Pancreas (tissue), 10 donors: ENCODE data around the gene EFTUD2. TPM values are rescaled to one million over a fixed set of nuclear protein-coding genes. Genes with fewer than 3 reads are reported as not detected.

ENCODE experiments used
- ATAC-seq, 4 donors: fragments of 200-7000 bp; cut with Tn5 transposase; one replicate each; pipeline versions ENCODE4 v1.8.0 to v1.9.1; 2020; ENCODE audit warnings: mild to moderate bottlenecking in 4 of 4, moderate library complexity in 4 of 4
- DNase-seq, 6 donors: peaks; one replicate each; pipeline ENCODE4 v3.0.0-alpha.2; 2020
- FAIRE-seq: peaks from 2 replicates; lab custom pipeline; 2012; peaks lifted over from hg19 to GRCh38; lab: Jason Lieb, UNC
- H3K27ac ChIP-seq, 4 donors: fragments of 200-600 bp; sonication (generic); 1 replicate in 3 of 4; 2 replicates in 1 of 4; pipeline versions ENCODE4 v1.5.0 to v1.8.0; 2020
- H3K27me3 ChIP-seq, 4 donors: fragments of 200-600 bp; one replicate each; pipeline ENCODE4 v1.8.0; 2021
- H3K36me3 ChIP-seq, 3 donors: fragments of 200-600 bp; sonication (generic) in 1 of 3; one replicate each; pipeline versions ENCODE4 v1.5.0 to v1.8.0; 2020 to 2021
- H3K4me1 ChIP-seq, 3 donors: fragments of 200-600 bp; one replicate each; pipeline ENCODE4 v1.8.0; 2021
- H3K4me3 ChIP-seq, 4 donors: fragments of 200-600 bp; sonication (generic) in 2 of 4; one replicate each; pipeline versions ENCODE4 v1.5.0 to v1.8.0; 2020 to 2021
- H3K9me3 ChIP-seq, 4 donors: fragments of 200-600 bp; one replicate each; pipeline ENCODE4 v1.8.0; 2021
- WGBS, 2 donors: extraction: QIAGEN DNeasy Blood & Tissue Kit; methylation state at CpG; one replicate each; pipeline ENCODE4 v1.1.7; 2013; 5-methylcytosine and 5-hydroxymethylcytosine counted together
- intact Hi-C, 3 donors: fragments of 100-400 bp; cut with DNase I; formaldehyde crosslinking; loops; one replicate each; pipeline versions ENCODE4 v1.11.1 to v1.14.2; 2022
- polyA plus RNA-seq, 2 donors: library from polyadenylated mRNA; stranded (reverse); fragments of 200-250 nt; gene quantifications; one replicate each; pipeline ENCODE4 v1.2.3, GENCODE V29; 2013
- total RNA-seq, 6 donors: library from RNA; stranded (reverse); fragmentation: NEBNext Ultra II Directional in 4 of 6; extraction: Animal tissue kit (Norgen Biotek cat#: 25700) in 4 of 6; gene quantifications; one replicate each; pipeline versions ENCODE4 v1.2.1 to v1.2.4, GENCODE V29; 2021 to 2023
- TF ChIP-seq, protein P1 (sequence below), 4 donors: fragments of 200-600 bp; sonication (generic) in 3 of 4; IDR thresholded peaks; one replicate each; pipeline versions ENCODE4 v1.5.0 to v1.8.0; 2021; ENCODE audit warnings: antibody characterized with exemption in 4 of 4
- donor health status: healthy with polysubstance abuse.
- donor health status: DM: no; HTN: no; CAD: no; lungs with moderate emphysema.
- donor health status: DM: no; HTN: no; CAD: no.
- donor health status: control.
- donor health status: control.
- donor health status: Bipolar disorder and iron deficiency.
- donor health status: DM: yes; HTN: yes; CAD: no.
- donor health status: DM: no; HTN: no; CAD: no.
- donor health status: DM: no; HTN: no; CAD: no.
- donor health status: DM: yes; HTN: yes; CAD: no.

The EFTUD2 gene
- total and polyA plus RNA-seq, 8 donors: 18.8 to 42.7 (median 33.5) TPM

DNA sequence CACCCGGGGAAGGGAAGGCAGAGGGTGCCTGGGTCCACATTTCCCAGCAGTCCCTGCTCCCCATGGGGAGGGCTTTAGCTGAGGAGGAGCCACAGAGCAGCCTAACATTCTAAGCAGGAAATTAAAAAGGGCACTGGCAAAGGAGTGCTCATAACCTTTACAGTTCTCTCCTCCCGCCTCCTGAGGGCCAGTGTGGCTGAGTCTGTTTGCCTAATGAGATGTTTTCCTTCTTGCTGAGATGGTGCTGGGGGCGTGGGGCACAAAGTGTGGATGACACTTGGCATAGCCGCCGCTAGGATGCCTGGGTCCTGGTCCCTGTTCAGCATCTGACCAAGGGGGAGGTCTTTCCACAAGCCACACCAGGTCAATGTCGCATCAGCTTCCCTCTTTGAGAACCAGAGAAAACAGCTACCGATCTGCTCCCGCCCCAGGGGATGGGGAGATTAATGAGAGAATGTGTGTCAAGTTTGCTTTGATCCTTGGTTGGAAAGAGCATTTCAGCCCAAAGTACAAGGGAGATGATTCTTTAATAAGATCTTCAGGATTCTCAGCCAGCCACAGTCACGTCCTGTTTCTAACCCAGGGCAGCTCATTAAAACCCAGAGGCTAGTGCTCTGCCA, 42.6 kb upstream of the EFTUD2 start:
- no peak overlapping the region for H3K4me3 ChIP-seq
- 73 to 81% methylated on average over 9 of the region's 9 CpGs for WGBS, 2 donors
- TF ChIP-seq, protein P1, sequence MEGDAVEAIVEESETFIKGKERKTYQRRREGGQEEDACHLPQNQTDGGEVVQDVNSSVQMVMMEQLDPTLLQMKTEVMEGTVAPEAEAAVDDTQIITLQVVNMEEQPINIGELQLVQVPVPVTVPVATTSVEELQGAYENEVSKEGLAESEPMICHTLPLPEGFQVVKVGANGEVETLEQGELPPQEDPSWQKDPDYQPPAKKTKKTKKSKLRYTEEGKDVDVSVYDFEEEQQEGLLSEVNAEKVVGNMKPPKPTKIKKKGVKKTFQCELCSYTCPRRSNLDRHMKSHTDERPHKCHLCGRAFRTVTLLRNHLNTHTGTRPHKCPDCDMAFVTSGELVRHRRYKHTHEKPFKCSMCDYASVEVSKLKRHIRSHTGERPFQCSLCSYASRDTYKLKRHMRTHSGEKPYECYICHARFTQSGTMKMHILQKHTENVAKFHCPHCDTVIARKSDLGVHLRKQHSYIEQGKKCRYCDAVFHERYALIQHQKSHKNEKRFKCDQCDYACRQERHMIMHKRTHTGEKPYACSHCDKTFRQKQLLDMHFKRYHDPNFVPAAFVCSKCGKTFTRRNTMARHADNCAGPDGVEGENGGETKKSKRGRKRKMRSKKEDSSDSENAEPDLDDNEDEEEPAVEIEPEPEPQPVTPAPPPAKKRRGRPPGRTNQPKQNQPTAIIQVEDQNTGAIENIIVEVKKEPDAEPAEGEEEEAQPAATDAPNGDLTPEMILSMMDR (IDR thresholded peaks at IDR 0.05): no peak
- intact Hi-C loops: no loop called here
- ATAC-seq (peak in 1 of 4 donors; percentile 20), DNase-seq (peak in 1 of 6 donors; percentile 39), FAIRE-seq (no peak)
- no peaks in the 10 kb centered on the region for H3K36me3 ChIP-seq
- no peaks in the 10 kb centered on the region for H3K4me1 ChIP-seq
- no peak overlapping the region for H3K27ac ChIP-seq
- no peaks in the 10 kb centered on the region for H3K9me3 ChIP-seq
- no peaks in the 10 kb centered on the region for H3K27me3 ChIP-seq

DNA sequence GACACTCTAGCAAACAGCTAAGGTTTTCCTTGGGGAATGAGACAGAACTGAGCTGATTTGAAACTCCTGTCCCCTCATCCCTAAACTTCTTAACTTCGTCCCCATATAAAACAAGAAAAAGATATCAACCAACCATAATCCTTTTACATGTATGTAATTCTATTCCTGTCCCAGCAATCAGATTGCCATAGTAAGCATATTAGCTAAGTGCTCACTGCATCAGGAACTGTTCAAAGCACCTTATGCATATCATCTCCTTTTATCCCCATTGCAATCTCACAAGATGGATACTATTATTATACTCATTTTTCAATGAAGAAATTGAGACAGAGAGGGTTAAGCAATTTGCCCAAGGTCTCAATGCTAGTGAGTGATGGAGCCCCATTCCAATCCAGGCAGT, 41.5 kb upstream of the EFTUD2 start:
- DNase-seq (no peak), ATAC-seq (no peak), FAIRE-seq (no peak)
- intact Hi-C loops: no loop called here
- Histone ChIP-seq H3K4me3 (no peak overlapping the region), H3K36me3 (no peaks in the 10 kb centered on the region), H3K27me3 (no peaks in the 10 kb centered on the region), H3K27ac (peak overlapping the region in 1 of 4 donors; percentile 12), H3K4me1 (no peaks in the 10 kb centered on the region), H3K9me3 (no peaks in the 10 kb centered on the region)
- TF ChIP-seq, protein P1 (IDR thresholded peaks at IDR 0.05): no peak
- WGBS, 2 donors: 37 to 60% methylated on average over 1 of the region's 1 CpG

- peak; percentile 18 to 93 (median 70) for ATAC-seq
These were observed 41.1 kb upstream of the EFTUD2 start for GRCh38 chr17:44940317-44940716.

GRCh38 chr17:44935116-44935515, 35.9 kb upstream of the EFTUD2 start:
- ATAC-seq: no peak
- intact Hi-C loops: no loop called here
- Histone ChIP-seq H3K27me3 (no peaks in the 10 kb centered on the region), H3K4me3 (no peak overlapping the region), H3K4me1 (no peaks in the 10 kb centered on the region), H3K27ac (no peak overlapping the region), H3K36me3 (no peaks in the 10 kb centered on the region), H3K9me3 (no peaks in the 10 kb centered on the region)
- TF ChIP-seq, protein P1 (IDR thresholded peaks at IDR 0.05): no peak
- peak in 1 of 6 donors; percentile 57 for DNase-seq
- 90 to 96% methylated on average over 9 of the region's 9 CpGs for WGBS, 2 donors
- FAIRE-seq: no peak

More at GRCh38 chr17:44940317-44940716, 41.1 kb upstream of the EFTUD2 start:
- no peak for FAIRE-seq
- H3K4me1 ChIP-seq: no peaks in the 10 kb centered on the region
- H3K27ac ChIP-seq: peak overlapping the region in 1 of 4 donors; percentile 12
- no peaks in the 10 kb centered on the region for H3K9me3 ChIP-seq
- WGBS, 2 donors: 45 to 60% methylated on average over 4 of the region's 4 CpGs
- TF ChIP-seq, protein P1 (IDR thresholded peaks at IDR 0.05): no peak
- peak in 1 of 6 donors; percentile 47 for DNase-seq
- intact Hi-C loops: no loop called here
- no peak overlapping the region for H3K4me3 ChIP-seq
- H3K27me3 ChIP-seq: no peaks in the 10 kb centered on the region
- H3K36me3 ChIP-seq: no peaks in the 10 kb centered on the region

DNA sequence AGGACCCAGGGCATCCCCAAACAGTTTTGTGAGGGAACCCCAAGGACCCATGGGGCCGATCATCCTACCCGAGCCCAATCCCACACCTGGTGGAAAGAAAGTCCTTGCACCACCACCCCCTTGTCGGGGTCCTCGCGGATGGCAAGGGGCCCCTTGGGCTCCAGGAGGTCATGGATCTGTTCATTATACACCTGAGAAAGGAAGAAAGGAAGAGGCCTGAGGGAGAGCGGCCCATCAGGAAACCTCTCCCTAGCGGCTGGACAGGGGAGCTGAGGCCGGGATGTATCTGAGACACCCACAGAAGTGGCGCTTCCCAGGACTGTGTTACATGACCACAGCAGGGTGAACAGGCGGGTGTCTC, 35.5 kb upstream of the EFTUD2 start:
- Histone ChIP-seq H3K9me3 (no peaks in the 10 kb centered on the region), H3K4me3 (no peak overlapping the region), H3K27me3 (no peaks in the 10 kb centered on the region), H3K27ac (no peak overlapping the region), H3K4me1 (no peaks in the 10 kb centered on the region), H3K36me3 (no peaks in the 10 kb centered on the region)
- FAIRE-seq (no peak), DNase-seq (peak in 1 of 6 donors; percentile 27), ATAC-seq (no peak)
- intact Hi-C loops: no loop called here
- WGBS, 2 donors: 95 to 97% methylated on average over 10 of the region's 10 CpGs
- TF ChIP-seq, protein P1 (IDR thresholded peaks at IDR 0.05): no peak
